Heart right ventricle (tissue), 16 donors: ENCODE measurements around the gene LYSMD1. TPM values are rescaled to one million over a fixed set of nuclear protein-coding genes. Genes with fewer than 3 reads are reported as not detected.

Experiments used
- ATAC-seq, 8 donors: fragments of 200-7000 bp; cut with Tn5 transposase; one replicate each; pipeline ENCODE4 v1.9.1; 2020; ENCODE audit warnings: mild to moderate bottlenecking in 8 of 8, moderate library complexity in 8 of 8, moderate number of reproducible peaks in 1 of 8
- DNase-seq, 2 donors: peaks; one replicate each; pipeline ENCODE4 v3.0.0-alpha.2; 2020
- H3K27ac ChIP-seq, 10 donors: fragments of 200-600 bp; sonication (generic) in 2 of 10; one replicate each; pipeline versions ENCODE4 v1.5.0 to v1.8.0; 2020 to 2022; ENCODE audit warnings: mild to moderate bottlenecking in 3 of 10
- H3K27me3 ChIP-seq, 7 donors: fragments of 200-600 bp; one replicate each; pipeline ENCODE4 v1.8.0; 2021 to 2022; ENCODE audit warnings: mild to moderate bottlenecking in 2 of 7
- H3K36me3 ChIP-seq, 9 donors: fragments of 200-600 bp; sonication (generic) in 1 of 9; one replicate each; pipeline versions ENCODE4 v1.5.0 to v1.8.0; 2020 to 2022; ENCODE audit warnings: mild to moderate bottlenecking in 2 of 9
- H3K4me1 ChIP-seq, 9 donors: fragments of 200-600 bp; sonication (generic) in 1 of 9; one replicate each; pipeline versions ENCODE4 v1.5.0 to v1.8.0; 2020 to 2022; ENCODE audit warnings: mild to moderate bottlenecking in 4 of 9
- H3K4me3 ChIP-seq, 10 donors: fragments of 200-600 bp; sonication (generic) in 2 of 10; one replicate each; pipeline versions ENCODE4 v1.5.0 to v1.8.0; 2020 to 2022; ENCODE audit warnings: mild to moderate bottlenecking in 7 of 10, moderate library complexity in 2 of 10
- H3K9me3 ChIP-seq, 11 donors: fragments of 200-600 bp in 10 of 11; sonication (generic) in 2 of 11; one replicate each; pipeline versions ENCODE4 v1.5.0 to v1.8.0; 2013 to 2022; ENCODE audit warnings: mild to moderate bottlenecking in 2 of 11, control low read depth in 1 of 11, moderate library complexity in 1 of 11
- WGBS, 2 donors: extraction: QIAGEN DNeasy Blood & Tissue Kit; methylation state at CpG; one replicate each; pipeline ENCODE4 v1.1.7; 2013; ENCODE audit warnings: inconsistent platforms in 1 of 2; 5-methylcytosine and 5-hydroxymethylcytosine counted together
- intact Hi-C, 10 donors: fragments of 100-400 bp; cut with DNase I; formaldehyde crosslinking; loops; one replicate each; pipeline versions ENCODE4 v1.11.1 to v1.14.2; 2022
- polyA plus RNA-seq, 2 donors: library from polyadenylated mRNA; stranded (reverse); fragments of 200-250 nt; gene quantifications; one replicate each; pipeline ENCODE4 v1.2.3, GENCODE V29; 2013
- total RNA-seq, 10 donors: library from RNA; stranded (reverse); fragmentation: NEBNext Ultra II Directional in 3 of 10; extraction: Animal tissue kit (Norgen Biotek cat#: 25700) in 3 of 10; gene quantifications; one replicate each; pipeline versions ENCODE4 v1.2.1 to v1.2.4, GENCODE V29; 2021 to 2023
- TF ChIP-seq, protein P1 (sequence below), 9 donors: fragments of 200-600 bp; sonication (generic) in 2 of 9; IDR thresholded peaks; one replicate each; pipeline versions ENCODE4 v1.5.0 to v1.8.0; 2021 to 2022; ENCODE audit warnings: antibody characterized with exemption in 9 of 9, mild to moderate bottlenecking in 5 of 9, moderate library complexity in 1 of 9
- donor health status: Arrhythmogenic right ventricular cardiomyopathy.
- donor health status: ischemic (EF 13 %, LVEDD 7.1; RV severe dilation, severe dysfunction).
- donor health status: healthy with polysubstance abuse.
- donor health status: DM: no; HTN: yes; CAD: no.
- donor health status: DM: no; HTN: no; CAD: no.
- donor health status: ischemic (EF 25% LVEDD 6.9; RV normal size, moderate dysfunction).
- donor health status: ischemic (EF 25% LVEDD 5.7; RV mildly dilated, moderate dysfunction).
- donor health status: healthy.
- donor health status: DM: yes; HTN: yes; CAD: no.
- donor health status: Ischemic cardiomyopathy.
- donor health status: ischemic (EF 35%, LVEDD 5.7; RV mildly dilated, moderate dysfunction).
- donor health status: nonischemic (EF 11% LVEDD 7.7; RV severe dilation, severe dysfunction).
- donor health status: DM: yes; HTN: yes; CAD: no.
- donor health status: PGD.
- donor health status: ischemic (EF 29% LVEDD 5.4; RV normal size, mild dysfunction).
- donor health status: nonischemic (EF 23%, LVEDD 6.1; RV moderate dilation, normal function).

Gene LYSMD1
- total and polyA plus RNA-seq, 12 donors = 5.7 to 16.5 (median 12.8) TPM

DNA sequence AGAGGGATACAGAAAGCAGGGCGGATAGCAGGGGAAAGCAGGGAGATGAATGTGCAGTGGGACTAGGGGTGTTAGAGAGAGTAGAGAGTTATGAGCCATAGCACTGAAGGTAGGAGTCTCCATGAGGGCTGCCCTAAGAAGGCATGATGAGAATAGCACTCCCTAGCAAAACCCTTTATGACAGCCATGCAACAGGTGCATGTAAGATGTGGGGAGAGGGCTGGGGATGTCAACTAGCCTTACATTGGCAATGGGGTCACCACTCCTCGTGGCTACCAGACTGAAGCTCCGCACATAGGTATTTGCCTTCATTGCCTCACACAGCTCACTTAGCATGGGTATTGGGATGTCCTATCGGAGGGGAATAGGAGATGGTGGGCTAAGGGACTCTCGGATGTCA is 5.5 kb upstream of the LYSMD1 start:
- intact Hi-C loops = no loop called here
- Histone ChIP-seq H3K27me3 (no peaks in the 10 kb centered on the region), H3K9me3 (no peaks in the 10 kb centered on the region), H3K4me1 (peaks cover 6 to 23% (median 11%) of the 10 kb centered on the region in 9 donors), H3K27ac (no peak overlapping the region), H3K4me3 (no peak overlapping the region), H3K36me3 (peaks cover 0 to 87% (median 7%) of the 10 kb centered on the region in 9 donors)
- TF ChIP-seq, protein P1, sequence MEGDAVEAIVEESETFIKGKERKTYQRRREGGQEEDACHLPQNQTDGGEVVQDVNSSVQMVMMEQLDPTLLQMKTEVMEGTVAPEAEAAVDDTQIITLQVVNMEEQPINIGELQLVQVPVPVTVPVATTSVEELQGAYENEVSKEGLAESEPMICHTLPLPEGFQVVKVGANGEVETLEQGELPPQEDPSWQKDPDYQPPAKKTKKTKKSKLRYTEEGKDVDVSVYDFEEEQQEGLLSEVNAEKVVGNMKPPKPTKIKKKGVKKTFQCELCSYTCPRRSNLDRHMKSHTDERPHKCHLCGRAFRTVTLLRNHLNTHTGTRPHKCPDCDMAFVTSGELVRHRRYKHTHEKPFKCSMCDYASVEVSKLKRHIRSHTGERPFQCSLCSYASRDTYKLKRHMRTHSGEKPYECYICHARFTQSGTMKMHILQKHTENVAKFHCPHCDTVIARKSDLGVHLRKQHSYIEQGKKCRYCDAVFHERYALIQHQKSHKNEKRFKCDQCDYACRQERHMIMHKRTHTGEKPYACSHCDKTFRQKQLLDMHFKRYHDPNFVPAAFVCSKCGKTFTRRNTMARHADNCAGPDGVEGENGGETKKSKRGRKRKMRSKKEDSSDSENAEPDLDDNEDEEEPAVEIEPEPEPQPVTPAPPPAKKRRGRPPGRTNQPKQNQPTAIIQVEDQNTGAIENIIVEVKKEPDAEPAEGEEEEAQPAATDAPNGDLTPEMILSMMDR (IDR thresholded peaks at IDR 0.05) = no peak
- WGBS, 2 donors = 89 to 92% methylated on average over 5 of the region's 5 CpGs
- ATAC-seq (no peak), DNase-seq (no peak)

DNA sequence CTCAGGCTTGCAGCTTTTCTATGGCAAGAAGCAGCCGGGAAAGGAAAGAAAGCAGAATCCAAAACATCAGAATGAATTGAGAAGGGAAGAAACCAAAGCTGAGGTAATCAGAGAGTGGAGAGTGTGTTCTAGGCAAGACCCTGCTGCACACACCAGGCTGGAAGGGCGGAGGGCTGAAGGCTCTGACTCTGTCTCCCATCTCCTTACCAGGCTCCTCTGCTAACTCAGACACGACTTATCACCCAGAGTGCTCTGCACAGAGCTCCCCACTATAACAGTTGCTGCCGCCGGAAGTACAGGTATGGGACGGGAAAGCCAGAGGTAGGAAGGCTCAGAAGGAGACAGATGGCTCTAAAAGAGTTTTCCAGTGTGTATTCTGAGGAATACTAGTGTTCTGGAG is 1.4 kb upstream of the LYSMD1 start:
- H3K9me3 ChIP-seq = no peaks in the 10 kb centered on the region
- intact Hi-C loops = no loop called here
- no peaks in the 10 kb centered on the region for H3K27me3 ChIP-seq
- peak overlapping the region in 1 of 10 donors; percentile 91 for H3K27ac ChIP-seq
- peaks cover 6 to 40% (median 23%) of the 10 kb centered on the region in 9 donors for H3K4me1 ChIP-seq
- ATAC-seq (no peak), DNase-seq (no peak)
- TF ChIP-seq, protein P1 (IDR thresholded peaks at IDR 0.05) = no peak
- H3K4me3 ChIP-seq = peak overlapping the region in 5 of 10 donors; percentile 73 to 92 (median 82)
- peaks cover 0 to 70% (median 7%) of the 10 kb centered on the region in 9 donors for H3K36me3 ChIP-seq
- WGBS, 2 donors = 88 to 95% methylated on average over 6 of the region's 6 CpGs

DNA sequence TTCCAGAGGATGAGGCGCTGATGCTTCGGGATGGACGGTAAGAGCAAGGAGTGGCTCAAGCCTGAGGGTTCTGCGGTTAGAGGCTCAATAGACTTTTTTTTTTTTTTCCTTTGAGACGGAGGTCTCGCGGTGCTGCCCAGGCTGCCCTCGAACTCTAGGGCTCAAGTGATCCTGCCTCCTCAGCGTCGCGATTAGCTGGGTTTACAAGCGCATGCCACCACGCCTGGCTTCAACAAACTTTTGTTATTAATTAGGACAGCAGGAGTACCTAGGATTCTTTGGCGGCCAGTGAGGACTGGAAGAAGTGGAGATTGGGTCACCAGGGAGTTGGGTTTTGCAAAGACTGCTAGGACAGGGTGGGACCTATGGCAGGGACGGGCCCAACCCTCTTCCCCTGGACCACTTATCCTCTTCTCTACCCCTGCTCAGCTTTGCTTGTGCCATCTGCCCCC is 829 bp upstream of the LYSMD1 start:
- Histone ChIP-seq H3K36me3 (peaks cover 0 to 72% (median 7%) of the 10 kb centered on the region in 9 donors), H3K27ac (peak overlapping the region; percentile 33 to 94 (median 92)), H3K4me1 (peaks cover 6 to 46% (median 23%) of the 10 kb centered on the region in 9 donors), H3K4me3 (peak overlapping the region; percentile 58 to 92 (median 78)), H3K27me3 (no peaks in the 10 kb centered on the region), H3K9me3 (no peaks in the 10 kb centered on the region)
- ATAC-seq (peak in 1 of 8 donors; percentile 3), DNase-seq (no peak)
- 4% methylated on average over 15 of the region's 15 CpGs for WGBS, 2 donors
- TF ChIP-seq, protein P1 (IDR thresholded peaks at IDR 0.05) = no peak
- intact Hi-C loops = no loop called here

DNA sequence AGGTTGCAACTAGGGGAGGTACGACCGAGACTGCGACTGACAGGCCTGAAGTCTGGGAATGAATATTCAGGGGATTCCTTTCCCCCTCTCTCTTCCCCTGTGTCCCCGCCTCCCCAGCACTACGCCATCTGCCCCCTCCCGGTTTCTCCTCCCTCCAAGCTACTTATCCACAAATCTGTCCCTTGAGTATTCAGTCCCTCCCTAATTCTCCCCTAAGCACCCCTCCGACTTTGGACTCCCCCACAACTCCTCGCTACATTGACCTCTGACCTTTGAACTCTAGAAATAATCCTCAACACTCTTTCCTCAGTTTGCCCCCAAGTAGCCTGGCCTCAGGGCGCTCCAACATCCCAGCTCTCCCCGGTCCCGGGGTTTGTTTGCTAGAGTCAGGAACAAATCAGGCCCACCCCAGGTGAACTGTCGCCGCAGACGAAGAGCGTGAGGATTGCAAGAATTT is 393 bp downstream of the LYSMD1 start:
- Histone ChIP-seq H3K27ac (peak overlapping the region; percentile 57 to 94 (median 92)), H3K4me3 (peak overlapping the region; percentile 42 to 92 (median 78)), H3K9me3 (no peaks in the 10 kb centered on the region), H3K27me3 (no peaks in the 10 kb centered on the region), H3K4me1 (peaks cover 6 to 52% (median 27%) of the 10 kb centered on the region in 9 donors), H3K36me3 (peaks cover 0 to 72% (median 6%) of the 10 kb centered on the region in 9 donors)
- peak; percentile 59 to 76 (median 68) for ATAC-seq
- 1 to 7% methylated on average over 15 of the region's 15 CpGs for WGBS, 2 donors
- intact Hi-C loops = no loop called here
- peak; percentile 44 to 66 for DNase-seq
- TF ChIP-seq, protein P1 (IDR thresholded peaks at IDR 0.05) = no peak
